ENCODE data around the gene MEIKIN. TPM values are rescaled to one million over a fixed set of nuclear protein-coding genes. Genes with fewer than 3 reads are reported as not detected.

Gene MEIKIN
- total RNA-seq, 1 experiment from 2014 or later: not detected

- no peak for DNase-seq
- Histone ChIP-seq H3K27me3 (ENCODE audit: control insufficient read depth, insufficient read depth, low read length) (no peaks in the 10 kb centered on the region), H3K4me3 (ENCODE audit: insufficient read depth, low read depth, low read length) (no peak overlapping the region), H3K36me3 (replicated peaks; ENCODE audit: control insufficient read depth, insufficient read depth, low read length) (no peaks in the 10 kb centered on the region)
Measured at GRCh38 chr5:131769336-131769735, 176.1 kb downstream of the MEIKIN start.

GRCh38 chr5:131767891-131768290 is 177.6 kb downstream of the MEIKIN start:
- Histone ChIP-seq H3K27me3 (ENCODE audit: control insufficient read depth, insufficient read depth, low read length) (no peaks in the 10 kb centered on the region), H3K36me3 (replicated peaks; ENCODE audit: control insufficient read depth, insufficient read depth, low read length) (no peaks in the 10 kb centered on the region), H3K4me3 (ENCODE audit: insufficient read depth, low read depth, low read length) (no peak overlapping the region)
- DNase-seq: no peak

- DNase-seq: no peak
- no peaks in the 10 kb centered on the region for H3K27me3 ChIP-seq (ENCODE audit: control insufficient read depth, insufficient read depth, low read length)
- no peak overlapping the region for H3K4me3 ChIP-seq (ENCODE audit: insufficient read depth, low read depth, low read length)
- no peaks in the 10 kb centered on the region for H3K36me3 ChIP-seq (replicated peaks; ENCODE audit: control insufficient read depth, insufficient read depth, low read length)
Measured at GRCh38 chr5:131766689-131767088, 178.8 kb downstream of the MEIKIN start.

GRCh38 chr5:131765261-131765660 is 180.2 kb downstream of the MEIKIN start:
- no peaks in the 10 kb centered on the region for H3K36me3 ChIP-seq (replicated peaks; ENCODE audit: control insufficient read depth, insufficient read depth, low read length)
- DNase-seq: no peak
- no peaks in the 10 kb centered on the region for H3K27me3 ChIP-seq (ENCODE audit: control insufficient read depth, insufficient read depth, low read length)
- H3K4me3 ChIP-seq (ENCODE audit: insufficient read depth, low read depth, low read length): no peak overlapping the region

GRCh38 chr5:131763968-131764367 is 181.5 kb downstream of the MEIKIN start:
- no peaks in the 10 kb centered on the region for H3K27me3 ChIP-seq (ENCODE audit: control insufficient read depth, insufficient read depth, low read length)
- no peak for DNase-seq
- no peaks in the 10 kb centered on the region for H3K36me3 ChIP-seq (replicated peaks; ENCODE audit: control insufficient read depth, insufficient read depth, low read length)
- no peak overlapping the region for H3K4me3 ChIP-seq (ENCODE audit: insufficient read depth, low read depth, low read length)

- H3K4me3 ChIP-seq (ENCODE audit: insufficient read depth, low read depth, low read length): no peak overlapping the region
Measured at GRCh38 chr5:131760793-131761192, 184.7 kb downstream of the MEIKIN start.

GRCh38 chr5:131759704-131760103 is 185.8 kb downstream of the MEIKIN start:
- Histone ChIP-seq H3K27me3 (ENCODE audit: control insufficient read depth, insufficient read depth, low read length) (no peaks in the 10 kb centered on the region), H3K4me3 (ENCODE audit: insufficient read depth, low read depth, low read length) (no peak overlapping the region)
- DNase-seq: no peak

More at GRCh38 chr5:131760793-131761192, 184.7 kb downstream of the MEIKIN start:
- H3K36me3 ChIP-seq (replicated peaks; ENCODE audit: control insufficient read depth, insufficient read depth, low read length): no peaks in the 10 kb centered on the region
- no peak for DNase-seq
- H3K27me3 ChIP-seq (ENCODE audit: control insufficient read depth, insufficient read depth, low read length): no peaks in the 10 kb centered on the region

GRCh38 chr5:131758520-131758900 is 187.0 kb downstream of the MEIKIN start:
- Histone ChIP-seq H3K4me3 (ENCODE audit: insufficient read depth, low read depth, low read length) (no peak overlapping the region), H3K27me3 (ENCODE audit: control insufficient read depth, insufficient read depth, low read length) (no peaks in the 10 kb centered on the region), H3K36me3 (replicated peaks; ENCODE audit: control insufficient read depth, insufficient read depth, low read length) (no peaks in the 10 kb centered on the region)
- DNase-seq: no peak

More at GRCh38 chr5:131759704-131760103, 185.8 kb downstream of the MEIKIN start:
- H3K36me3 ChIP-seq (replicated peaks; ENCODE audit: control insufficient read depth, insufficient read depth, low read length): no peaks in the 10 kb centered on the region

- no peaks in the 10 kb centered on the region for H3K27me3 ChIP-seq (ENCODE audit: control insufficient read depth, insufficient read depth, low read length)
- no peaks in the 10 kb centered on the region for H3K36me3 ChIP-seq (replicated peaks; ENCODE audit: control insufficient read depth, insufficient read depth, low read length)
- H3K4me3 ChIP-seq (ENCODE audit: insufficient read depth, low read depth, low read length): no peak overlapping the region
- DNase-seq: no peak
Measured at GRCh38 chr5:131757830-131758519, 187.5 kb downstream of the MEIKIN start.

Other genes with a start within 250 kb of the MEIKIN start
- gene FNIP1, start 148.6 kb downstream of the MEIKIN start, total RNA-seq (2014; rRNA removed; shearing (Covaris generic)): 17.6 and 21.5 TPM in 2 replicates
- 0.28 and 0.85 TPM in 2 replicates for gene ACSL6, start 66.0 kb upstream of the MEIKIN start, total RNA-seq (2014; rRNA removed; shearing (Covaris generic))
- not detected in 2 replicates for gene IL3, start 115.0 kb upstream of the MEIKIN start, total RNA-seq (2014; rRNA removed; shearing (Covaris generic))
- gene CSF2, start 128.1 kb upstream of the MEIKIN start, total RNA-seq (2014; rRNA removed; shearing (Covaris generic)): not detected in 2 replicates

Measured in H7 (cell line).